Neural cell (in vitro differentiated cells): ENCODE data around the gene MLPH. TPM values are rescaled to one million over a fixed set of nuclear protein-coding genes. Genes with fewer than 3 reads are reported as not detected.

ENCODE experiments used
- H2AFZ ChIP-seq: fragments of 200-600, 300-800 bp; sonication (generic), shearing (Covaris generic); 2 replicates; pipeline ENCODE4 v1.6.0; 2014; ENCODE audit warnings: low read depth, mild to moderate bottlenecking, antibody characterized with exemption, low read length, moderate library complexity
- H3F3A ChIP-seq: fragments of 200-600 bp; shearing (Covaris generic); 2 replicates; pipeline ENCODE4 v1.6.1; 2016; ENCODE audit warnings: mild to moderate bottlenecking, moderate library complexity, mixed read lengths, antibody characterized with exemption, low read length; ENCODE audit not compliant: insufficient read depth, poor library complexity, severe bottlenecking
- H3K27ac ChIP-seq: fragments of 200-600, 300-800 bp; sonication (generic), shearing (Covaris generic); 2 replicates; pipeline ENCODE4 v1.5.1; 2014; ENCODE audit warnings: mild to moderate bottlenecking, low read length, moderate library complexity
- H3K27me3 ChIP-seq: fragments of 300-800, 200-600 bp; sonication (generic), shearing (Covaris generic); 2 replicates; pipeline ENCODE4 v1.6.0; 2014; ENCODE audit warnings: mild to moderate bottlenecking, low read depth, low read length, moderate library complexity; ENCODE audit not compliant: insufficient read depth
- H3K36me3 ChIP-seq: fragments of 300-800, 200-600 bp; sonication (generic), shearing (Covaris generic); 2 replicates; pipeline ENCODE4 v1.5.1; 2014; ENCODE audit warnings: mild to moderate bottlenecking, antibody characterized with exemption, low read length, moderate library complexity; ENCODE audit not compliant: insufficient read depth
- H3K4me2 ChIP-seq: fragments of 300-800, 200-600 bp; sonication (generic), shearing (Covaris generic); 2 replicates; pipeline ENCODE4 v1.6.0; 2014; ENCODE audit warnings: mild to moderate bottlenecking, low read length
- H3K4me3 ChIP-seq: fragments of 300-800, 200-600 bp; sonication (generic), shearing (Covaris generic); 2 replicates; pipeline ENCODE4 v1.5.1; 2014; ENCODE audit warnings: mild to moderate bottlenecking, low read length, moderate library complexity
- H3K79me2 ChIP-seq: fragments of 200-600 bp; shearing (Covaris generic); replicated peaks from 2 replicates; pipeline ENCODE4 v1.6.0; 2014; ENCODE audit warnings: mild to moderate bottlenecking, low read length, moderate library complexity; ENCODE audit not compliant: insufficient read depth
- H3K9ac ChIP-seq: fragments of 300-800, 200-600 bp; sonication (generic), shearing (Covaris generic); 2 replicates; pipeline ENCODE4 v1.6.1; 2016; ENCODE audit warnings: mild to moderate bottlenecking, low read length, mixed read lengths
- H3K9me2 ChIP-seq: fragments of 200-600 bp; shearing (Covaris generic); 2 replicates; pipeline ENCODE4 v1.6.1; 2016; ENCODE audit warnings: mild to moderate bottlenecking, low read length, mixed read lengths; ENCODE audit not compliant: insufficient read depth
- H3K9me3 ChIP-seq: fragments of 200-600, 300-800 bp; sonication (generic), shearing (Covaris generic); 2 replicates; pipeline ENCODE4 v1.6.1; 2016; ENCODE audit warnings: mild to moderate bottlenecking, mixed run types, low read length, moderate library complexity, mixed read lengths
- H4K20me1 ChIP-seq: fragments of 200-600 bp; shearing (Covaris generic); 2 replicates; pipeline ENCODE4 v1.6.1; 2016; ENCODE audit warnings: mild to moderate bottlenecking, mixed run types; ENCODE audit not compliant: insufficient read depth
- EP300 ChIP-seq: fragments of 450-650 bp; conservative IDR thresholded peaks from 2 replicates; pipeline ENCODE4 v1.6.1; 2014; ENCODE audit warnings: antibody characterized with exemption, mild to moderate bottlenecking, moderate library complexity; ENCODE audit not compliant: poor library complexity, severe bottlenecking
- EZH2 ChIP-seq: fragments of 200-600, 300-800 bp; shearing (Covaris generic), sonication (generic); IDR thresholded peaks from 2 replicates; pipeline ENCODE4 v1.6.1; 2014; ENCODE audit warnings: antibody characterized with exemption, low read length, borderline replicate concordance, mild to moderate bottlenecking; ENCODE audit not compliant: insufficient read depth, poor library complexity, severe bottlenecking
- POLR2AphosphoS5 ChIP-seq: IDR thresholded peaks from 2 replicates; pipeline ENCODE4 v1.6.1; 2012
- RAD21 ChIP-seq: fragments of 450-650 bp; conservative IDR thresholded peaks from 2 replicates; pipeline ENCODE4 v1.6.1; 2014; ENCODE audit warnings: antibody characterized with exemption, mild to moderate bottlenecking, moderate library complexity
- SMC3 ChIP-seq: fragments of 450-650 bp; conservative IDR thresholded peaks from 2 replicates; pipeline ENCODE4 v1.6.1; 2014; ENCODE audit warnings: antibody characterized with exemption, mild to moderate bottlenecking, moderate library complexity; ENCODE audit not compliant: poor library complexity
- TAF1 ChIP-seq: IDR thresholded peaks from 2 replicates; pipeline ENCODE4 v1.6.1; 2012; ENCODE audit warnings: low read depth
- polyA plus RNA-seq: library from polyadenylated mRNA; depleted of rRNA; stranded (reverse); fragments of >200 nt; gene quantifications from 2 replicates; pipeline ENCODE4 v1.2.3, GENCODE V29; 2014
- TF ChIP-seq, protein P1 (sequence below): IDR thresholded peaks from 2 replicates; pipeline ENCODE4 v1.6.1; 2012; ENCODE audit warnings: borderline replicate concordance
- TF ChIP-seq, protein P2 (sequence below): fragments of 450-650 bp; IDR thresholded peaks from 2 replicates; pipeline ENCODE4 v1.5.1; 2014; ENCODE audit warnings: antibody characterized with exemption, mild to moderate bottlenecking, moderate library complexity; ENCODE audit not compliant: poor library complexity, severe bottlenecking

The MLPH gene
- polyA plus RNA-seq, 1 donor from 2014 or later = not detected

- Histone ChIP-seq H3K9ac (no peak overlapping the region), H3K27me3 (no peaks in the 10 kb centered on the region), H3K27ac (no peak overlapping the region)
Observed at GRCh38 chr2:237592425-237592980, 105.5 kb downstream of the MLPH start.

DNA sequence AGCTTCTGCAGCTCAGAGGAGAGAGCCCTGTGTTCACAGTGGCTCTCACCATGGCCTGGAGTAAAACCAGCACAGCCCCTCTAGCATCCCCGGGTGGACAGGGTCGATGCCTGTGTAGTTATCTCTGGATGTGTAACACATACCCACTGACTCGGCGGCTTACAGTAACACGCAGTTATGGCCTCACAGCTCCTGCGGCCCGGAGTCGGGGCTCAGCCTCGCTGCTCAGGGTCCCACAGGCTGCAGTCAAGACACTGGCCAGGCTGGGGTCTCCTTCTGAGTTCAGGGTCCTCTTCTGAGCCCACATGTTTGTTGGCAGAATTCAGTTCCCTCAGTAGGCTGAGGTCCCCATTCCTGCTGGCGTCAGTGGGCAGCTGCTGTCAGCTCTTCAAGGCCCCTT is 106.0 kb downstream of the MLPH start:
- H3F3A ChIP-seq = no peaks in the 10 kb centered on the region
- H3K9ac ChIP-seq = no peak overlapping the region
- H2AFZ ChIP-seq = no peak overlapping the region
- H3K27me3 ChIP-seq = no peaks in the 10 kb centered on the region
- no peaks in the 10 kb centered on the region for H4K20me1 ChIP-seq
- no peaks in the 10 kb centered on the region for H3K79me2 ChIP-seq
- TF ChIP-seq, protein P1, sequence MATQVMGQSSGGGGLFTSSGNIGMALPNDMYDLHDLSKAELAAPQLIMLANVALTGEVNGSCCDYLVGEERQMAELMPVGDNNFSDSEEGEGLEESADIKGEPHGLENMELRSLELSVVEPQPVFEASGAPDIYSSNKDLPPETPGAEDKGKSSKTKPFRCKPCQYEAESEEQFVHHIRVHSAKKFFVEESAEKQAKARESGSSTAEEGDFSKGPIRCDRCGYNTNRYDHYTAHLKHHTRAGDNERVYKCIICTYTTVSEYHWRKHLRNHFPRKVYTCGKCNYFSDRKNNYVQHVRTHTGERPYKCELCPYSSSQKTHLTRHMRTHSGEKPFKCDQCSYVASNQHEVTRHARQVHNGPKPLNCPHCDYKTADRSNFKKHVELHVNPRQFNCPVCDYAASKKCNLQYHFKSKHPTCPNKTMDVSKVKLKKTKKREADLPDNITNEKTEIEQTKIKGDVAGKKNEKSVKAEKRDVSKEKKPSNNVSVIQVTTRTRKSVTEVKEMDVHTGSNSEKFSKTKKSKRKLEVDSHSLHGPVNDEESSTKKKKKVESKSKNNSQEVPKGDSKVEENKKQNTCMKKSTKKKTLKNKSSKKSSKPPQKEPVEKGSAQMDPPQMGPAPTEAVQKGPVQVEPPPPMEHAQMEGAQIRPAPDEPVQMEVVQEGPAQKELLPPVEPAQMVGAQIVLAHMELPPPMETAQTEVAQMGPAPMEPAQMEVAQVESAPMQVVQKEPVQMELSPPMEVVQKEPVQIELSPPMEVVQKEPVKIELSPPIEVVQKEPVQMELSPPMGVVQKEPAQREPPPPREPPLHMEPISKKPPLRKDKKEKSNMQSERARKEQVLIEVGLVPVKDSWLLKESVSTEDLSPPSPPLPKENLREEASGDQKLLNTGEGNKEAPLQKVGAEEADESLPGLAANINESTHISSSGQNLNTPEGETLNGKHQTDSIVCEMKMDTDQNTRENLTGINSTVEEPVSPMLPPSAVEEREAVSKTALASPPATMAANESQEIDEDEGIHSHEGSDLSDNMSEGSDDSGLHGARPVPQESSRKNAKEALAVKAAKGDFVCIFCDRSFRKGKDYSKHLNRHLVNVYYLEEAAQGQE = no peak
- TF ChIP-seq POLR2AphosphoS5 (no peak), EZH2 (no peak)
- no peak overlapping the region for H3K27ac ChIP-seq
- H3K4me3 ChIP-seq = no peak overlapping the region
- H3K36me3 ChIP-seq = no peaks in the 10 kb centered on the region
- H3K4me2 ChIP-seq = no peak overlapping the region
- no peaks in the 10 kb centered on the region for H3K9me2 ChIP-seq
- H3K9me3 ChIP-seq = no peaks in the 10 kb centered on the region

More at GRCh38 chr2:237592425-237592980, 105.5 kb downstream of the MLPH start:
- Histone ChIP-seq H3F3A (no peaks in the 10 kb centered on the region), H3K4me3 (no peak overlapping the region), H3K79me2 (no peaks in the 10 kb centered on the region), H3K9me3 (no peaks in the 10 kb centered on the region), H3K4me2 (no peak overlapping the region), H2AFZ (no peak overlapping the region), H3K9me2 (no peaks in the 10 kb centered on the region), H3K36me3 (no peaks in the 10 kb centered on the region), H4K20me1 (no peaks in the 10 kb centered on the region)
- TF ChIP-seq, protein P2, sequence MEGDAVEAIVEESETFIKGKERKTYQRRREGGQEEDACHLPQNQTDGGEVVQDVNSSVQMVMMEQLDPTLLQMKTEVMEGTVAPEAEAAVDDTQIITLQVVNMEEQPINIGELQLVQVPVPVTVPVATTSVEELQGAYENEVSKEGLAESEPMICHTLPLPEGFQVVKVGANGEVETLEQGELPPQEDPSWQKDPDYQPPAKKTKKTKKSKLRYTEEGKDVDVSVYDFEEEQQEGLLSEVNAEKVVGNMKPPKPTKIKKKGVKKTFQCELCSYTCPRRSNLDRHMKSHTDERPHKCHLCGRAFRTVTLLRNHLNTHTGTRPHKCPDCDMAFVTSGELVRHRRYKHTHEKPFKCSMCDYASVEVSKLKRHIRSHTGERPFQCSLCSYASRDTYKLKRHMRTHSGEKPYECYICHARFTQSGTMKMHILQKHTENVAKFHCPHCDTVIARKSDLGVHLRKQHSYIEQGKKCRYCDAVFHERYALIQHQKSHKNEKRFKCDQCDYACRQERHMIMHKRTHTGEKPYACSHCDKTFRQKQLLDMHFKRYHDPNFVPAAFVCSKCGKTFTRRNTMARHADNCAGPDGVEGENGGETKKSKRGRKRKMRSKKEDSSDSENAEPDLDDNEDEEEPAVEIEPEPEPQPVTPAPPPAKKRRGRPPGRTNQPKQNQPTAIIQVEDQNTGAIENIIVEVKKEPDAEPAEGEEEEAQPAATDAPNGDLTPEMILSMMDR = no peak
- TF ChIP-seq TAF1 (no peak), EP300 (no peak), POLR2AphosphoS5 (no peak), SMC3 (no peak), RAD21 (no peak)
- TF ChIP-seq, protein P1 = no peak
